ENCODE results near the gene PSPC1.

The PSPC1 gene

GRCh38 chr13:19672990-19673389 lies 109.8 kb downstream of the PSPC1 start:
- DNase-seq, result no peak

- no peak for DNase-seq
These were observed 112.6 kb downstream of the PSPC1 start for GRCh38 chr13:19670147-19670546.

- no peak for DNase-seq
These were observed 114.0 kb downstream of the PSPC1 start for GRCh38 chr13:19668778-19669177.

- DNase-seq, result no peak
These were observed 117.3 kb downstream of the PSPC1 start for GRCh38 chr13:19665427-19665859.

GRCh38 chr13:19664481-19665230 lies 118.1 kb downstream of the PSPC1 start:
- no peak for DNase-seq

- no peak for DNase-seq
These were observed 119.2 kb downstream of the PSPC1 start for GRCh38 chr13:19663416-19663979.

GRCh38 chr13:19661561-19661960 lies 121.2 kb downstream of the PSPC1 start:
- DNase-seq, result no peak

GRCh38 chr13:19661126-19661525 lies 121.6 kb downstream of the PSPC1 start:
- no peak for DNase-seq

- no peak for DNase-seq
These were observed 123.9 kb downstream of the PSPC1 start for GRCh38 chr13:19658831-19659230.

GRCh38 chr13:19657872-19658591 lies 124.7 kb downstream of the PSPC1 start:
- DNase-seq, result no peak

All from kidney glomerular epithelial cell (primary cell).